ENCODE data around the gene GDF10. TPM values are rescaled to one million over a fixed set of nuclear protein-coding genes. Genes with fewer than 3 reads are reported as not detected.

Gene GDF10
- total and polyA plus RNA-seq, 2 of the 13 experiments (the other 11 are each of a cell fraction or from before 2014, with no cell fraction given), result 0.03 TPM; not detected in 1

DNA sequence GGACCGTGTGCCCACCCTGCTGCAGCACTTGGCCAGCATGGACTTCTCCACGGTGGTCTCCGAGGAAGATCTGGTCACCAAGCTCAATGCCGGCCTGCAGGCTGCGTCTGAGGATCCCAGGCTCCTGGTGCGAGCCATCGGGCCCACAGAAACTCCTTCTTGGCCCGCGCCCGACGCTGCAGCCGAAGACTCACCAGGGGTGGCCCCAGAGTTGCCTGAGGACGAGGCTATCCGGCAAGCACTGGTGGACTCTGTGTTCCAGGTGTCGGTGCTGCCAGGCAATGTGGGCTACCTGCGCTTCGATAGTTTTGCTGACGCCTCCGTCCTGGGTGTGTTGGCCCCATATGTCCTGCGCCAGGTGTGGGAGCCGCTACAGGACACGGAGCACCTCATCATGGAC lies 49.5 kb downstream of the GDF10 start:
- CTCF ChIA-PET (ENCODE audit: low intra/inter-chr PET ratio, low total read pairs), result no interaction called here
- no peak for TF ChIP-seq ZNF33A (CRISPR knock-in tag; IDR thresholded peaks at IDR 0.05; ENCODE audit: borderline replicate concordance)
- no peak for TF ChIP-seq FOXJ3 (CRISPR knock-in tag; IDR thresholded peaks at IDR 0.05; ENCODE audit: borderline replicate concordance)
- no peak for TF ChIP-seq ZNF12 (CRISPR knock-in tag; IDR thresholded peaks at IDR 0.05)
- TF ChIP-seq SNAPC2 (CRISPR knock-in tag; IDR thresholded peaks at IDR 0.05), result no peak
- no peak for TF ChIP-seq ZNF124 (CRISPR knock-in tag; IDR thresholded peaks at IDR 0.05)
- TF ChIP-seq THYN1 (CRISPR knock-in tag; IDR thresholded peaks at IDR 0.05; ENCODE audit: borderline replicate concordance, low read depth), result no peak
- TF ChIP-seq NFE2L2 (IDR thresholded peaks at IDR 0.05; ENCODE audit: low read length), result no peak
- TF ChIP-seq IRF2 (CRISPR knock-in tag; IDR thresholded peaks at IDR 0.05), result no peak
- TF ChIP-seq, protein P1, sequence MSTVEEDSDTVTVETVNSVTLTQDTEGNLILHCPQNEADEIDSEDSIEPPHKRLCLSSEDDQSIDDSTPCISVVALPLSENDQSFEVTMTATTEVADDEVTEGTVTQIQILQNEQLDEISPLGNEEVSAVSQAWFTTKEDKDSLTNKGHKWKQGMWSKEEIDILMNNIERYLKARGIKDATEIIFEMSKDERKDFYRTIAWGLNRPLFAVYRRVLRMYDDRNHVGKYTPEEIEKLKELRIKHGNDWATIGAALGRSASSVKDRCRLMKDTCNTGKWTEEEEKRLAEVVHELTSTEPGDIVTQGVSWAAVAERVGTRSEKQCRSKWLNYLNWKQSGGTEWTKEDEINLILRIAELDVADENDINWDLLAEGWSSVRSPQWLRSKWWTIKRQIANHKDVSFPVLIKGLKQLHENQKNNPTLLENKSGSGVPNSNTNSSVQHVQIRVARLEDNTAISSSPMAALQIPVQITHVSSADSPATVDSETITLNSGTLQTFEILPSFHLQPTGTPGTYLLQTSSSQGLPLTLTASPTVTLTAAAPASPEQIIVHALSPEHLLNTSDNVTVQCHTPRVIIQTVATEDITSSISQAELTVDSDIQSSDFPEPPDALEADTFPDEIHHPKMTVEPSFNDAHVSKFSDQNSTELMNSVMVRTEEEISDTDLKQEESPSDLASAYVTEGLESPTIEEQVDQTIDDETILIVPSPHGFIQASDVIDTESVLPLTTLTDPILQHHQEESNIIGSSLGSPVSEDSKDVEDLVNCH (CRISPR knock-in tag; IDR thresholded peaks at IDR 0.05), result no peak
- Histone ChIP-seq H3K9ac (ENCODE audit: insufficient read depth, low read depth, low read length) (no peak overlapping the region), H3K9me3 (ENCODE audit: low read length) (no peaks in the 10 kb centered on the region), H3K4me3 (replicated peaks in 1 of 3; ENCODE audit: insufficient read depth in 1 of 3, low read depth in 2 of 3, low read length in 3 of 3) (no peak overlapping the region), H3K27ac (ENCODE audit: extremely low read length, insufficient read depth, low read length) (no peak overlapping the region), H3K27me3 (ENCODE audit: control insufficient read depth in 1 of 2, insufficient read depth in 2 of 2, low read length in 2 of 2) (peaks cover 6 to 22% of the 10 kb centered on the region in 2 experiments; a peak in 3 of 5 replicates), H3K79me2 (ENCODE audit: insufficient read depth, low read length) (no peaks in the 10 kb centered on the region), H3K4me2 (ENCODE audit: low read depth, low read length) (no peak overlapping the region), H2AFZ (ENCODE audit: low read length) (no peak overlapping the region), H3K4me1 (ENCODE audit: insufficient read depth, low read length) (no peaks in the 10 kb centered on the region), H3K36me3 (replicated peaks in 1 of 2; ENCODE audit: control insufficient read depth in 1 of 2, insufficient read depth in 2 of 2, low read length in 2 of 2) (no peaks in the 10 kb centered on the region), H4K20me1 (ENCODE audit: insufficient read depth, low read length) (no peaks in the 10 kb centered on the region)
- ATAC-seq, result no peak
- BruUV-seq (replicated peaks), result no TSS peak
- no peak for FAIRE-seq
- intact Hi-C loops (cut with micrococcal nuclease; ENCODE audit: unreplicated experiment) (no loop called here), in situ Hi-C loops (cut with HindIII; ENCODE audit: extremely low pct_ligation_motif_present, low pct_unique_long_range_greater_than_20kb) (no loop called here)
- WGBS (ENCODE audit: low lambda C conversion rate), result 42% methylated on average over 7 of the region's 22 CpGs
- POLR2A ChIA-PET, result no interaction called here
- DNase-seq (ENCODE audit: low spot score), result no peak

Data from HepG2 (cell line).